ENCODE results near the gene PLCD1. TPM values are rescaled to one million over a fixed set of nuclear protein-coding genes. Genes with fewer than 3 reads are reported as not detected.

The PLCD1 gene
- total and polyA plus RNA-seq, 2 donors (not counting 1 experiment from before 2014, with no cell fraction given) = 8.2 to 47.2 TPM

GRCh38 chr3:38017445-38018295, 11.8 kb downstream of the PLCD1 start:
- no peaks in the 10 kb centered on the region for H3K4me1 ChIP-seq (ENCODE audit: control insufficient read depth, extremely low read depth, insufficient read depth, low read length)
- TF ChIP-seq CTCF (conservative IDR thresholded peaks at IDR 0.05 in 1 of 2, IDR thresholded peaks at IDR 0.05 in 1 of 2; ENCODE audit: low read depth in 1 of 2, low read length in 2 of 2) = no peak
- no peak for TF ChIP-seq EZH2 (IDR thresholded peaks at IDR 0.05; ENCODE audit: low read length, missing control alignments)
- no peaks in the 10 kb centered on the region for H3K9me3 ChIP-seq (ENCODE audit: control insufficient read depth, insufficient read depth, low read depth, low read length)

GRCh38 chr3:38016847-38017444, 12.5 kb downstream of the PLCD1 start:
- Histone ChIP-seq H4K20me1 (ENCODE audit: control insufficient read depth, extremely low read depth, insufficient read depth, low read length) (no peaks in the 10 kb centered on the region), H3K4me2 (ENCODE audit: extremely low read depth, insufficient read depth, low read length) (no peak overlapping the region)

More at GRCh38 chr3:38017445-38018295, 11.8 kb downstream of the PLCD1 start:
- Histone ChIP-seq H4K20me1 (ENCODE audit: control insufficient read depth, extremely low read depth, insufficient read depth, low read length) (no peaks in the 10 kb centered on the region), H3K4me2 (ENCODE audit: extremely low read depth, insufficient read depth, low read length) (no peak overlapping the region), H3K9ac (ENCODE audit: insufficient read depth, low read length) (no peak overlapping the region), H3K27ac (ENCODE audit: insufficient read depth, low read length) (no peak overlapping the region), H3K4me3 (replicated peaks in 1 of 4; ENCODE audit: control extremely low read depth in 1 of 4, insufficient read depth in 1 of 4, low read depth in 3 of 4, low read length in 4 of 4) (no peak overlapping the region), H2AFZ (ENCODE audit: low read length) (no peak overlapping the region), H3K27me3 (ENCODE audit: control insufficient read depth, insufficient read depth, low read length) (no peaks in the 10 kb centered on the region), H3K36me3 (ENCODE audit: control insufficient read depth, insufficient read depth, low read length) (peaks cover 4% of the 10 kb centered on the region), H3K79me2 (ENCODE audit: control insufficient read depth, insufficient read depth, low read length) (no peaks in the 10 kb centered on the region)
- DNase-seq (ENCODE audit: low read depth in 2 of 2) = no peak

GRCh38 chr3:38016410-38016809, 13.0 kb downstream of the PLCD1 start:
- Histone ChIP-seq H3K4me3 (replicated peaks in 1 of 4; ENCODE audit: control extremely low read depth in 1 of 4, insufficient read depth in 1 of 4, low read depth in 3 of 4, low read length in 4 of 4) (no peak overlapping the region), H3K9me3 (ENCODE audit: control insufficient read depth, insufficient read depth, low read depth, low read length) (no peaks in the 10 kb centered on the region), H4K20me1 (ENCODE audit: control insufficient read depth, extremely low read depth, insufficient read depth, low read length) (no peaks in the 10 kb centered on the region), H3K79me2 (ENCODE audit: control insufficient read depth, insufficient read depth, low read length) (no peaks in the 10 kb centered on the region), H3K4me2 (ENCODE audit: extremely low read depth, insufficient read depth, low read length) (no peak overlapping the region), H3K9ac (ENCODE audit: insufficient read depth, low read length) (no peak overlapping the region), H3K27ac (ENCODE audit: insufficient read depth, low read length) (no peak overlapping the region), H3K27me3 (ENCODE audit: control insufficient read depth, insufficient read depth, low read length) (no peaks in the 10 kb centered on the region), H3K36me3 (ENCODE audit: control insufficient read depth, insufficient read depth, low read length) (peaks cover 4% of the 10 kb centered on the region), H3K4me1 (ENCODE audit: control insufficient read depth, extremely low read depth, insufficient read depth, low read length) (no peaks in the 10 kb centered on the region), H2AFZ (ENCODE audit: low read length) (no peak overlapping the region)
- DNase-seq (ENCODE audit: low read depth in 2 of 2) = no peak
- no peak for TF ChIP-seq EZH2 (IDR thresholded peaks at IDR 0.05; ENCODE audit: low read length, missing control alignments)
- no peak for TF ChIP-seq CTCF (conservative IDR thresholded peaks at IDR 0.05 in 1 of 2, IDR thresholded peaks at IDR 0.05 in 1 of 2; ENCODE audit: low read depth in 1 of 2, low read length in 2 of 2)

More at GRCh38 chr3:38016847-38017444, 12.5 kb downstream of the PLCD1 start:
- TF ChIP-seq EZH2 (IDR thresholded peaks at IDR 0.05; ENCODE audit: low read length, missing control alignments) = no peak
- H3K27me3 ChIP-seq (ENCODE audit: control insufficient read depth, insufficient read depth, low read length) = no peaks in the 10 kb centered on the region
- no peaks in the 10 kb centered on the region for H3K79me2 ChIP-seq (ENCODE audit: control insufficient read depth, insufficient read depth, low read length)
- no peaks in the 10 kb centered on the region for H3K4me1 ChIP-seq (ENCODE audit: control insufficient read depth, extremely low read depth, insufficient read depth, low read length)
- H3K27ac ChIP-seq (ENCODE audit: insufficient read depth, low read length) = no peak overlapping the region
- H3K36me3 ChIP-seq (ENCODE audit: control insufficient read depth, insufficient read depth, low read length) = peaks cover 4% of the 10 kb centered on the region
- H3K9ac ChIP-seq (ENCODE audit: insufficient read depth, low read length) = no peak overlapping the region
- H3K4me3 ChIP-seq (replicated peaks in 1 of 4; ENCODE audit: control extremely low read depth in 1 of 4, insufficient read depth in 1 of 4, low read depth in 3 of 4, low read length in 4 of 4) = no peak overlapping the region
- DNase-seq (ENCODE audit: low read depth in 2 of 2) = no peak
- H2AFZ ChIP-seq (ENCODE audit: low read length) = no peak overlapping the region
- no peaks in the 10 kb centered on the region for H3K9me3 ChIP-seq (ENCODE audit: control insufficient read depth, insufficient read depth, low read depth, low read length)
